ENCODE results near the gene DCST2.

DNA sequence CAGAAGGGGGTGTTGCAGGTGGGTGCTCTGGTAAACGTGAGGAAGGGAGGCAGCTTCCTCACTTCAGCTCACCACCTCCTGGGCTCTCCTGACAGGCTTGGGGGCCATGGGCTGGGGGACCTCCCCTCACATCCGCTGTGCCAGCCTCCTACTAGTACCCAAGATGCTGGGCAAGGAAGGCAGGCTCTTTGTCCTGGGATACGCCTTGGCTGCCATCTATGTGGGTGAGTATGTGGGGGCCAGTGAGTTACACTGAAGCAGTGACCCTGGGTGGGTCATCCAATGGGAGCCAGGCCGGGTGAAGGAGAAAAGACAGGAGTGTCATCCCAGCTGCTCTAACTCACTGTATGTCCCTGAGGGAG is 5.7 kb upstream of the DCST2 start:
- TF ChIP-seq, protein P1, sequence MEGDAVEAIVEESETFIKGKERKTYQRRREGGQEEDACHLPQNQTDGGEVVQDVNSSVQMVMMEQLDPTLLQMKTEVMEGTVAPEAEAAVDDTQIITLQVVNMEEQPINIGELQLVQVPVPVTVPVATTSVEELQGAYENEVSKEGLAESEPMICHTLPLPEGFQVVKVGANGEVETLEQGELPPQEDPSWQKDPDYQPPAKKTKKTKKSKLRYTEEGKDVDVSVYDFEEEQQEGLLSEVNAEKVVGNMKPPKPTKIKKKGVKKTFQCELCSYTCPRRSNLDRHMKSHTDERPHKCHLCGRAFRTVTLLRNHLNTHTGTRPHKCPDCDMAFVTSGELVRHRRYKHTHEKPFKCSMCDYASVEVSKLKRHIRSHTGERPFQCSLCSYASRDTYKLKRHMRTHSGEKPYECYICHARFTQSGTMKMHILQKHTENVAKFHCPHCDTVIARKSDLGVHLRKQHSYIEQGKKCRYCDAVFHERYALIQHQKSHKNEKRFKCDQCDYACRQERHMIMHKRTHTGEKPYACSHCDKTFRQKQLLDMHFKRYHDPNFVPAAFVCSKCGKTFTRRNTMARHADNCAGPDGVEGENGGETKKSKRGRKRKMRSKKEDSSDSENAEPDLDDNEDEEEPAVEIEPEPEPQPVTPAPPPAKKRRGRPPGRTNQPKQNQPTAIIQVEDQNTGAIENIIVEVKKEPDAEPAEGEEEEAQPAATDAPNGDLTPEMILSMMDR (conservative IDR thresholded peaks at IDR 0.05; ENCODE audit: low read depth, low read length) = no peak
- no peak for TF ChIP-seq EZH2 (IDR thresholded peaks at IDR 0.05; ENCODE audit: borderline replicate concordance, low read depth, low read length, poor library complexity, severe bottlenecking)
